NB4 (cell line): ENCODE data around the gene EIF3A.

ENCODE experiments used
- CTCF ChIP-seq: IDR thresholded peaks from one replicate; pipeline ENCODE4 v1.5.1; 2012; ENCODE audit warnings: low read depth, low read length
- MAX ChIP-seq: IDR thresholded peaks from 2 replicates; pipeline ENCODE4 v1.6.1; 2011; ENCODE audit warnings: low read depth, low read length
- MYC ChIP-seq: IDR thresholded peaks from 2 replicates; pipeline ENCODE4 v1.6.1; 2011; ENCODE audit warnings: low read depth, low read length
- POLR2A ChIP-seq: IDR thresholded peaks from 2 replicates; pipeline ENCODE4 v1.6.1; 2011; ENCODE audit warnings: mild to moderate bottlenecking; ENCODE audit not compliant: insufficient read length; ENCODE audit errors: extremely low read depth

GRCh38 chr10:119020627-119020946, 60.0 kb downstream of the EIF3A start:
- TF ChIP-seq CTCF (no peak), POLR2A (no peak), MAX (no peak), MYC (no peak)
